GM18520 (cell line): ENCODE results near the gene CDC42BPA.
"Not testable (repeated sequence)": the region's sequence is repeated elsewhere in the genome, so short reads cannot be mapped to it uniquely, and the experiment has no call there.

Experiments
- ATAC-seq: cut with Tn5 transposase; IDR thresholded peaks from one replicate; pipeline ENCODE4 v1.9.1; 2021; ENCODE audit not compliant: unreplicated experiment

Gene CDC42BPA

GRCh38 chr1:226972931-226973330 lies 345.4 kb downstream of the CDC42BPA start:
- no peak for ATAC-seq

- no peak for ATAC-seq
Measured at GRCh38 chr1:226971765-226972164, 346.5 kb downstream of the CDC42BPA start.

GRCh38 chr1:226967665-226968064 lies 350.6 kb downstream of the CDC42BPA start:
- ATAC-seq, result no peak

GRCh38 chr1:226966683-226967082 lies 351.6 kb downstream of the CDC42BPA start:
- no peak for ATAC-seq

GRCh38 chr1:226965581-226966440 lies 352.5 kb downstream of the CDC42BPA start:
- no peak for ATAC-seq

GRCh38 chr1:226964611-226965486 lies 353.4 kb downstream of the CDC42BPA start:
- ATAC-seq, result no peak

- no peak for ATAC-seq
Measured at GRCh38 chr1:226964068-226964425, 354.2 kb downstream of the CDC42BPA start.

GRCh38 chr1:226962421-226963391 lies 355.6 kb downstream of the CDC42BPA start:
- ATAC-seq, result no peak

GRCh38 chr1:226960944-226961765 lies 357.1 kb downstream of the CDC42BPA start:
- ATAC-seq, result no peak

- no peak for ATAC-seq
Measured at GRCh38 chr1:226960256-226960655, 358.0 kb downstream of the CDC42BPA start.

- ATAC-seq, result no peak
Measured at GRCh38 chr1:226958300-226958699, 360.0 kb downstream of the CDC42BPA start.

- ATAC-seq, result no peak
Measured at GRCh38 chr1:226957714-226958113, 360.6 kb downstream of the CDC42BPA start.

GRCh38 chr1:226956942-226957713 lies 361.2 kb downstream of the CDC42BPA start:
- ATAC-seq, result no peak

GRCh38 chr1:226955857-226956256 lies 362.4 kb downstream of the CDC42BPA start:
- not testable (repeated sequence) for ATAC-seq

- ATAC-seq, result no peak
Measured at GRCh38 chr1:226954777-226955176, 363.5 kb downstream of the CDC42BPA start.

GRCh38 chr1:226954337-226954736 lies 364.0 kb downstream of the CDC42BPA start:
- ATAC-seq, result no peak

GRCh38 chr1:226953175-226953800 lies 365.0 kb downstream of the CDC42BPA start:
- no peak for ATAC-seq

GRCh38 chr1:226952118-226952441 lies 366.2 kb downstream of the CDC42BPA start:
- ATAC-seq, result no peak
